Spleen (tissue), 11 donors: Measurements from ENCODE around the gene JDP2. TPM values are rescaled to one million over a fixed set of nuclear protein-coding genes. Genes with fewer than 3 reads are reported as not detected.

Source experiments
- DNase-seq: peaks from one replicate; pipeline ENCODE4 v3.0.0-alpha.2; 2020
- H3K27ac ChIP-seq, 8 donors: fragments of 200-600 bp; sonication (generic) in 7 of 8; 1 replicate in 4 of 8; 2 replicates in 4 of 8; pipeline versions ENCODE4 v1.5.0 to v1.8.0; 2016 to 2021; ENCODE audit warnings: inconsistent platforms in 4 of 8, mild to moderate bottlenecking in 4 of 8, moderate library complexity in 1 of 8
- H3K27me3 ChIP-seq, 7 donors: fragments of 200-600 bp; sonication (generic) in 6 of 7; replicated peaks in 1 of 7; 1 replicate in 4 of 7; 2 replicates in 3 of 7; pipeline versions ENCODE4 v1.5.0 to v1.8.0; 2016 to 2021; ENCODE audit warnings: inconsistent platforms in 3 of 7, mild to moderate bottlenecking in 1 of 7
- H3K36me3 ChIP-seq, 6 donors: fragments of 200-600 bp; sonication (generic) in 5 of 6; 1 replicate in 4 of 6; 2 replicates in 2 of 6; pipeline versions ENCODE4 v1.5.0 to v1.8.0; 2016 to 2021; ENCODE audit warnings: inconsistent platforms in 2 of 6
- H3K4me1 ChIP-seq, 6 donors: fragments of 200-600 bp; sonication (generic) in 5 of 6; 1 replicate in 3 of 6; 2 replicates in 3 of 6; pipeline versions ENCODE4 v1.5.0 to v1.8.0; 2016 to 2021; ENCODE audit warnings: inconsistent platforms in 3 of 6
- H3K4me3 ChIP-seq, 8 donors: fragments of 200-600 bp; sonication (generic) in 7 of 8; 1 replicate in 4 of 8; 2 replicates in 4 of 8; pipeline versions ENCODE4 v1.5.0 to v1.8.0; 2016 to 2021; ENCODE audit warnings: inconsistent platforms in 4 of 8, mild to moderate bottlenecking in 4 of 8, moderate library complexity in 2 of 8
- H3K9me3 ChIP-seq, 8 donors: fragments of 200-600 bp; sonication (generic) in 7 of 8; 1 replicate in 4 of 8; 2 replicates in 4 of 8; pipeline versions ENCODE4 v1.5.0 to v1.8.0; 2016 to 2021; ENCODE audit warnings: inconsistent platforms in 4 of 8
- CTCF ChIP-seq, 11 experiments: fragments of 200-600 bp in 7 of 11; fragments of 450-650 bp in 4 of 11; sonication (generic) in 4 of 11; IDR thresholded peaks in 8 of 11; conservative IDR thresholded peaks in 3 of 11; 1 replicate in 7 of 11; 2 replicates in 4 of 11; pipeline versions ENCODE4 v1.4.0 to v1.8.0; 2016 to 2021; ENCODE audit warnings: antibody characterized with exemption in 11 of 11, inconsistent platforms in 4 of 11, mild to moderate bottlenecking in 1 of 11
- POLR2A ChIP-seq, 3 donors: fragments of 450-650 bp; IDR thresholded peaks; one replicate each; pipeline ENCODE4 v1.5.1; 2017; ENCODE audit warnings: antibody characterized with exemption in 3 of 3, mild to moderate bottlenecking in 1 of 3
- POLR2AphosphoS5 ChIP-seq, 3 donors: sonication (generic); formaldehyde crosslinking; IDR thresholded peaks; one replicate each; pipeline ENCODE4 v1.5.1; 2017; ENCODE audit warnings: antibody characterized with exemption in 3 of 3
- WGBS, 5 donors: extraction: QIAGEN DNeasy Blood & Tissue Kit in 3 of 5; methylation state at CpG; one replicate each; pipeline versions ENCODE4 v1.1.5 to v1.1.7; 2013 to 2018; 5-methylcytosine and 5-hydroxymethylcytosine counted together
- intact Hi-C: fragments of 100-400 bp; cut with DNase I; formaldehyde crosslinking; loops from one replicate; pipeline ENCODE4 v1.15.0; 2023; ENCODE audit warnings: low total_unique reads
- polyA plus RNA-seq, 3 donors: library from polyadenylated mRNA; stranded (reverse); fragments of 200-250 nt; gene quantifications; one replicate each; pipeline ENCODE4 v1.2.1, GENCODE V29; 2013
- total RNA-seq, 7 donors: library from RNA; depleted of rRNA in 3 of 7; stranded (reverse); fragments of >200 nt in 3 of 7; fragmentation: NEBNext Ultra II Directional in 4 of 7; extraction: Animal tissue kit (Norgen Biotek cat#: 25700) in 4 of 7; gene quantifications; one replicate each; pipeline versions ENCODE4 v1.1.0 to v1.2.1, GENCODE V29; 2016 to 2021
- donor health status: healthy with polysubstance abuse.
- donor health status: DM: no; HTN: no; CAD: no; lungs with moderate emphysema.
- donor health status: DM: no; HTN: no; CAD: no.
- donor health status: Bipolar disorder and iron deficiency.
- donor health status: healthy.
- donor health status: DM: no; HTN: no; CAD: no.
- donor health status: DM: yes; HTN: yes; CAD: no.

The JDP2 gene
- total and polyA plus RNA-seq, 10 donors = 18.2 to 144 (median 91.8) TPM

DNA sequence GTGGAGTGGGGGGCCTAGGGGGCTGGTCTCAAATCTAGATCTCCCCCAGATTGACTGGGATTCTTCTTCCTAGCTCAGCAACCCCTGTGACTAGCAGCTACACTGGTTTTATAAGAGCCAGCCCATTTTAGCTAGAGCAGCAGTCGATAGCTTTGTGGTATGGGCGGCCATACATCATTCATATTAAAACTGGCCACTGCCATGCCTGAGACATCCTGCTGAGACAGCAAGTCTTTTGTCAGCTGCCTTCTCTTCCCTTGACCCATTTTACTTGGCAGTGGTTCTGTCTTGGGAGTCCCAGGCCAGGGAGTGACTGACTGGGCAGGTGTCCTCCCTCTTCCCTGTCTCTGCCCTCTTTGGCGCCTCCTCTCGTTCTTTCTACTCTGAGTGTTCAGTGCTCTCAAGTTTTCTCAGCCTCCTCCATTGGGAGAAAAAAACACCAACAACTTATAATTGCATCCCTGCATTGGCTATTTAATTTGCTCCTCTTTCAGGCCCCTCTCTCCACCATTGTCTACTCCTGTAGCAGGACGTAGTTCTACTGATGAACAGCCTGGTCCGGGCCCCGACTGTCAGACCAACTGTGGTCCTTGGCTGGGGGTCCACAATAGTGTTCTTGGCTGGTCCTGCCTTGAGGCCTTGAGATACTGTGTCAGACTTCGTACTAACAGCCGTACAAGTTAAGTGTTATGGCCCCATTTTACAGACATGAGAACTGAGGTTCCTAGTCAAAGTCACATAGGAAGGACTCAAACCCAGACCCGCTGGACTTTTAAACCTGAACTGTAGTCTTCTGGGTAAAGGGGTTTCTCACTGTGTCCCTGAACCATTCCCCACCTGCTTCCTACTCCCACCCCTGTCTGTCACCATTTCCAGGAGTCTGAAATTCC lies 18.3 kb upstream of the JDP2 start:
- Histone ChIP-seq H3K27me3 (no peaks in the 10 kb centered on the region), H3K36me3 (no peaks in the 10 kb centered on the region), H3K9me3 (peaks cover 0 to 5% (median 0%) of the 10 kb centered on the region in 8 donors), H3K4me1 (peaks cover 0 to 14% (median 5%) of the 10 kb centered on the region in 6 donors), H3K27ac (no peak overlapping the region), H3K4me3 (no peak overlapping the region)
- 86 to 97% (median 94%) methylated on average over 10 of the region's 10 CpGs for WGBS, 5 donors
- DNase-seq = no peak
- intact Hi-C loops = no loop called here
- TF ChIP-seq CTCF (IDR thresholded peaks at IDR 0.05 in 8 of 11, conservative IDR thresholded peaks at IDR 0.05 in 3 of 11) = no peak
- TF ChIP-seq POLR2A (IDR thresholded peaks at IDR 0.05) = no peak
- no peak for TF ChIP-seq POLR2AphosphoS5 (IDR thresholded peaks at IDR 0.05)

- Histone ChIP-seq H3K4me1 (peaks cover 0 to 14% (median 5%) of the 10 kb centered on the region in 6 donors), H3K9me3 (peaks cover 0 to 5% (median 0%) of the 10 kb centered on the region in 8 donors), H3K4me3 (no peak overlapping the region), H3K27ac (peak overlapping the region in 3 of 8 donors; percentile 44 to 51 (median 46)), H3K36me3 (no peaks in the 10 kb centered on the region), H3K27me3 (no peaks in the 10 kb centered on the region)
- WGBS, 5 donors = 51 to 82% (median 69%) methylated on average over 6 of the region's 6 CpGs
- TF ChIP-seq POLR2A (IDR thresholded peaks at IDR 0.05) (no peak), POLR2AphosphoS5 (IDR thresholded peaks at IDR 0.05) (peak in 2 of 3 donors; percentile 56)
- intact Hi-C loops = no loop called here
- no peak for DNase-seq
These were observed 16.6 kb upstream of the JDP2 start for GRCh38 chr14:75411214-75411540.

DNA sequence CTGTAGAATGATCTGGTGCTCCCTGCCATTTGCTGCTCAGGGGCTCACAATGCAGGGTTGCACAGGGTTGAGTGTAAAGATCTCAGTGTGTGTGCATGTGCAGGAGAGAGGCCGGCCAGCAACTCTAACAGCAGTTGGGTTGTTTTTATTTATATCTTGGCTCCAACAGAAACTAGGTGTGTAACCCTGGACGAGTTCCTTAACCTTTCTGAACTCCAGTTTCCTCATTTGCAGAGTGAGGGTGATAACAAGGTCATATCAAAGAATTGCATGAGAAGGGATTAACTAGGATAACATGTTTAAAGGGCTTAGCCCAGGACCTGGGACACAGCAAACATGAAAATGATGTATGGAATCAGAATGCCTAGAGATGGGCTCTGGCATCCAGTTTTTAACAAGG lies 14.8 kb upstream of the JDP2 start:
- no peak overlapping the region for H3K4me3 ChIP-seq
- H3K4me1 ChIP-seq = peaks cover 0 to 11% (median 4%) of the 10 kb centered on the region in 6 donors
- no peak for TF ChIP-seq CTCF (IDR thresholded peaks at IDR 0.05 in 8 of 11, conservative IDR thresholded peaks at IDR 0.05 in 3 of 11)
- no peak for TF ChIP-seq POLR2AphosphoS5 (IDR thresholded peaks at IDR 0.05)
- no peak for TF ChIP-seq POLR2A (IDR thresholded peaks at IDR 0.05)
- DNase-seq = no peak
- intact Hi-C loops = no loop called here
- H3K36me3 ChIP-seq = no peaks in the 10 kb centered on the region
- WGBS, 5 donors = 66 to 84% (median 76%) methylated on average over 2 of the region's 2 CpGs
- no peaks in the 10 kb centered on the region for H3K27me3 ChIP-seq
- H3K27ac ChIP-seq = no peak overlapping the region
- peaks cover 0 to 5% (median 0%) of the 10 kb centered on the region in 8 donors for H3K9me3 ChIP-seq

DNA sequence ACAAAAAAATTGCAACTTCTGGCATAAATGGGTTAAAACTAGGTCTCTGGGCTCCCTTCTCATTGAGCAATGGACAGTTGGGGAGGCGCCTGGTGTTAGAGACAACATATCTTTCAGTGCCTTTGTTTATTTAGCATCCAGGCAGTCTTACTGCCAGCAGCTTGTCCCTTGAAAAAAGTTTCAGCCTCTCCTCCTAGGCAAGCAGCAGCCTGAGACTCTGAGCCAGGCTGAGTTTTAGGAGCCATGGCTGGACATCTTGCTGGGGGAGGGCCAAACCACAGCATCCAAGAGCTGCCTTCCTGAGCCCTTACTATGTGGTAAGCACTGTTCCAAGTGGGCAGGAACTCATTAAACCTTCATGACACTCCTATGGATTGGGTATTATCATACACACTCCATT lies 10.1 kb upstream of the JDP2 start:
- no peak overlapping the region for H3K27ac ChIP-seq
- no peaks in the 10 kb centered on the region for H3K27me3 ChIP-seq
- intact Hi-C loops = no loop called here
- peaks cover 0 to 5% (median 0%) of the 10 kb centered on the region in 8 donors for H3K9me3 ChIP-seq
- DNase-seq = no peak
- H3K4me3 ChIP-seq = no peak overlapping the region
- H3K36me3 ChIP-seq = no peaks in the 10 kb centered on the region
- TF ChIP-seq POLR2AphosphoS5 (IDR thresholded peaks at IDR 0.05) (no peak), POLR2A (IDR thresholded peaks at IDR 0.05) (no peak), CTCF (IDR thresholded peaks at IDR 0.05 in 8 of 11, conservative IDR thresholded peaks at IDR 0.05 in 3 of 11) (no peak)
- peaks cover 0 to 30% (median 13%) of the 10 kb centered on the region in 6 donors for H3K4me1 ChIP-seq
- WGBS, 5 donors = 69 to 100% (median 85%) methylated on average over 1 of the region's 1 CpG
